SK-N-SH (cell line): Measurements from ENCODE around the gene LYPD5. TPM values are rescaled to one million over a fixed set of nuclear protein-coding genes. Genes with fewer than 3 reads are reported as not detected.
A peak's percentile ranks its signal among the peaks of the same experiment; 100 is the strongest.

Source experiments
- CTCF ChIA-PET: fragments of 300-600, 350-600 bp; formaldehyde crosslinking; extraction: SDS; loops from one replicate; lab custom pipeline; 2021; lab: Yijun Ruan, JAX
- POLR2A ChIA-PET: fragments of 350-600 bp; sonication (Branson Sonifier 250); formaldehyde crosslinking; extraction: SDS; loops from one replicate; lab custom pipeline; 2020; ENCODE audit warnings: antibody characterized with exemption, inconsistent platforms; lab: Yijun Ruan, JAX
- DNase-seq: peaks from one replicate; pipeline ENCODE4 v3.0.0; 2012
- H2AFZ ChIP-seq: fragments of 200-600 bp; sonication (generic); 2 replicates; pipeline ENCODE4 v1.8.1; 2016; ENCODE audit warnings: antibody characterized with exemption, mild to moderate bottlenecking, low read depth
- H3F3A ChIP-seq: fragments of 200-600 bp; sonication (generic); replicated peaks from 2 replicates; pipeline ENCODE3; 2016; ENCODE audit warnings: antibody characterized with exemption, mild to moderate bottlenecking; ENCODE audit not compliant: insufficient read depth
- H3K27ac ChIP-seq, 2 experiments: fragments of 200-500 bp in 1 of 2; fragments of 200-600 bp in 1 of 2; sonication (Bioruptor generic) in 1 of 2; sonication (generic), shearing (Covaris generic) in 1 of 2; 2 replicates each; pipeline versions ENCODE4 v1.5.1 to v1.6.1; 2014 to 2016; ENCODE audit warnings: low read depth in 2 of 2, inconsistent platforms in 1 of 2, low read length in 1 of 2, mild to moderate bottlenecking in 1 of 2, mixed read lengths in 1 of 2
- H3K27me3 ChIP-seq: fragments of 200-600 bp; sonication (generic), shearing (Covaris generic); 2 replicates; pipeline ENCODE4 v1.6.1; 2016; ENCODE audit warnings: mixed run types; ENCODE audit not compliant: insufficient read depth
- H3K36me3 ChIP-seq, 2 experiments: fragments of 200-500 bp in 1 of 2; fragments of 200-600 bp in 1 of 2; sonication (Bioruptor generic) in 1 of 2; sonication (generic) in 1 of 2; replicated peaks in 1 of 2; 2 replicates each; pipeline versions ENCODE3 to v1.5.1; 2014 to 2016; ENCODE audit warnings: low read length in 1 of 2, mild to moderate bottlenecking in 1 of 2; ENCODE audit not compliant: insufficient read depth in 2 of 2, control insufficient read depth in 1 of 2
- H3K4me1 ChIP-seq, 2 experiments: fragments of 200-500 bp in 1 of 2; fragments of 200-600 bp in 1 of 2; sonication (Bioruptor generic) in 1 of 2; sonication (generic), shearing (Covaris generic) in 1 of 2; 2 replicates each; pipeline versions ENCODE4 v1.5.1 to v1.6.1; 2014 to 2016; ENCODE audit warnings: low read depth in 1 of 2, low read length in 1 of 2, mixed run types in 1 of 2; ENCODE audit not compliant: insufficient read depth in 2 of 2, control insufficient read depth in 1 of 2
- H3K4me2 ChIP-seq: fragments of 200-600 bp; sonication (generic), shearing (Covaris generic); 2 replicates; pipeline ENCODE4 v1.6.1; 2017; ENCODE audit warnings: mixed run types
- H3K4me3 ChIP-seq, 2 experiments: fragments of 200-500 bp in 1 of 2; fragments of 200-600 bp in 1 of 2; sonication (Bioruptor generic) in 1 of 2; sonication (generic), shearing (Covaris generic) in 1 of 2; 2 replicates each; pipeline versions ENCODE4 v1.5.1 to v1.8.1; 2014 to 2016; ENCODE audit warnings: low read depth in 2 of 2, inconsistent platforms in 1 of 2, low read length in 1 of 2, mild to moderate bottlenecking in 1 of 2, mixed read lengths in 1 of 2, moderate library complexity in 1 of 2
- H3K79me2 ChIP-seq: fragments of 200-600 bp; sonication (generic); 2 replicates; pipeline ENCODE4 v1.8.1; 2017; ENCODE audit warnings: mild to moderate bottlenecking; ENCODE audit not compliant: insufficient read depth
- H3K9ac ChIP-seq: fragments of 200-600 bp; sonication (generic); 2 replicates; pipeline ENCODE4 v1.6.1; 2017; ENCODE audit warnings: mixed run types
- H3K9me2 ChIP-seq: fragments of 200-600 bp; sonication (generic); 2 replicates; pipeline ENCODE4 v1.6.1; 2017; ENCODE audit warnings: mixed run types
- H3K9me3 ChIP-seq: fragments of 200-600 bp; sonication (generic); 2 replicates; pipeline ENCODE4 v1.6.1; 2017; ENCODE audit warnings: mixed run types, mild to moderate bottlenecking, moderate library complexity
- H4K20me1 ChIP-seq: fragments of 200-600 bp; sonication (generic); 2 replicates; pipeline ENCODE4 v1.6.1; 2017; ENCODE audit warnings: mild to moderate bottlenecking, mixed run types; ENCODE audit not compliant: insufficient read depth
- CHD2 ChIP-seq: fragments of 150-350 bp; IDR thresholded peaks from 2 replicates; pipeline ENCODE4 v1.6.1; 2018; ENCODE audit warnings: low read length; ENCODE audit not compliant: partially characterized antibody
- ELF1 ChIP-seq: IDR thresholded peaks from 2 replicates; pipeline ENCODE4 v1.4.0; 2012
- FOSL2 ChIP-seq: IDR thresholded peaks from 2 replicates; pipeline ENCODE4 v1.4.0; 2012; ENCODE audit warnings: low read depth, mild to moderate bottlenecking, moderate library complexity, borderline replicate concordance
- FOXM1 ChIP-seq: IDR thresholded peaks from 2 replicates; pipeline ENCODE4 v1.4.0; 2012; ENCODE audit warnings: low read depth, mild to moderate bottlenecking
- IRF3 ChIP-seq: fragments of 150-350 bp; IDR thresholded peaks from 2 replicates; pipeline ENCODE4 v1.6.1; 2016; ENCODE audit warnings: mild to moderate bottlenecking, low read depth, low read length
- JUND ChIP-seq: IDR thresholded peaks from 2 replicates; pipeline ENCODE4 v1.4.0; 2012
- MEF2A ChIP-seq: IDR thresholded peaks from 2 replicates; pipeline ENCODE4 v1.4.0; 2012; ENCODE audit warnings: low read depth, borderline replicate concordance
- MXI1 ChIP-seq: IDR thresholded peaks from 2 replicates; pipeline ENCODE4 v1.6.1; 2012; ENCODE audit warnings: mild to moderate bottlenecking, low read depth, low read length, improper control_type of control experiment
- NFIC ChIP-seq: IDR thresholded peaks from 2 replicates; pipeline ENCODE4 v1.4.0; 2012; ENCODE audit warnings: borderline replicate concordance
- PBX3 ChIP-seq: IDR thresholded peaks from 2 replicates; pipeline ENCODE4; 2012
- POLR2AphosphoS5 ChIP-seq: IDR thresholded peaks from 2 replicates; pipeline ENCODE4 v1.6.1; 2012; ENCODE audit warnings: low read depth, low read length
- RXRA ChIP-seq: IDR thresholded peaks from 2 replicates; pipeline ENCODE4 v1.4.0; 2012; ENCODE audit warnings: low read depth, mild to moderate bottlenecking, borderline replicate concordance
- SMC3 ChIP-seq: IDR thresholded peaks from 2 replicates; pipeline ENCODE4 v1.6.1; 2012; ENCODE audit warnings: low read depth, low read length, improper control_type of control experiment
- TAF1 ChIP-seq: IDR thresholded peaks from 2 replicates; pipeline ENCODE4 v1.6.1; 2012; ENCODE audit warnings: low read depth, mild to moderate bottlenecking, low read length, moderate library complexity, borderline replicate concordance
- TCF12 ChIP-seq: IDR thresholded peaks from 2 replicates; pipeline ENCODE4 v1.4.0; 2012
- TEAD4 ChIP-seq: IDR thresholded peaks from 2 replicates; pipeline ENCODE4 v1.4.0; 2012; ENCODE audit warnings: mild to moderate bottlenecking, borderline replicate concordance; ENCODE audit not compliant: insufficient read depth
- YY1 ChIP-seq: IDR thresholded peaks from 2 replicates; pipeline ENCODE4 v1.4.0; 2012; ENCODE audit warnings: low read depth, mild to moderate bottlenecking
- ZBTB33 ChIP-seq: IDR thresholded peaks from 2 replicates; pipeline ENCODE4 v1.4.0; 2012; ENCODE audit warnings: low read depth, borderline replicate concordance
- WGBS: methylation state at CpG from one replicate; pipeline ENCODE4 v1.1.6; 2017; ENCODE audit warnings: low lambda C conversion rate; 5-methylcytosine and 5-hydroxymethylcytosine counted together
- polyA plus RNA-seq, 3 experiments: library from polyadenylated mRNA; depleted of rRNA; stranded (reverse); fragments of >200 nt; gene quantifications; 2 replicates each; pipeline ENCODE4 v1.2.3, GENCODE V29; 2012

The LYPD5 gene
- polyA plus RNA-seq, 1 of the 3 experiments (the other 2 are of a cell fraction) = 0.13 TPM

- TF ChIP-seq POLR2AphosphoS5 (peak; percentile 76; the same call in 1 of the 2 replicates), MXI1 (peak; percentile 33; the same call in 1 of the 2 replicates)
These were observed 47.6 kb downstream of the LYPD5 start, which contains the start of gene SMG9 (continued) for GRCh38 chr19:43754503-43755255.

- Histone ChIP-seq H3K9ac (peak overlapping the region; percentile 96), H3K9me2 (no peaks in the 10 kb centered on the region), H3K27ac (peak overlapping the region; percentile 98 to 100), H3K79me2 (peaks cover 53% of the 10 kb centered on the region), H3F3A (peaks cover 63% of the 10 kb centered on the region), H3K4me2 (peak overlapping the region; percentile 98), H3K27me3 (no peaks in the 10 kb centered on the region), H2AFZ (0 out of 2 replicates have a peak overlapping the region, but pooled peaks have one; percentile 23), H3K4me1 (peaks cover 7 to 46% of the 10 kb centered on the region in 2 experiments; a peak in 3 of 4 replicates), H3K4me3 (peak overlapping the region; percentile 74 to 87), H4K20me1 (peaks cover 13% of the 10 kb centered on the region), H3K9me3 (no peaks in the 10 kb centered on the region), H3K36me3 (peaks cover 21 to 30% of the 10 kb centered on the region in 2 experiments)
- ChIA-PET POLR2A (interaction anchor here (1.1 kb wide), 1 partner anchor 9 kb away, joined by 4 read pairs; no protein-coding TSS in a partner anchor), CTCF (interaction anchor here (1.1 to 4.6 kb wide), 6 partner anchors 9 to 84 kb away, joined by 3 to 30 read pairs (median 10); partner anchors contain the start of gene PLAUR)
- WGBS = under 1% methylated on average over 11 of the region's 11 CpGs
- DNase-seq = no peak
- TF ChIP-seq RXRA (no peak), FOSL2 (no peak), NFIC (no peak), CHD2 (no peak), TAF1 (no peak), YY1 (no peak), ZBTB33 (no peak), IRF3 (no peak), TEAD4 (no peak), TCF12 (no peak), FOXM1 (no peak), MXI1 (no peak), PBX3 (no peak), JUND (no peak), ELF1 (no peak), MEF2A (no peak), SMC3 (no peak)
These were observed 48.1 kb downstream of the LYPD5 start for GRCh38 chr19:43754253-43754502.
